ENCODE results near the gene PPARD. TPM values are rescaled to one million over a fixed set of nuclear protein-coding genes. Genes with fewer than 3 reads are reported as not detected.

PPARD gene
- total RNA-seq, 1 donor from 2014 or later, result 26.3 TPM

GRCh38 chr6:35452183-35453090 is 110.1 kb downstream of the PPARD start, which contains the start of gene FANCE:
FANCE (plus strand) TSS chr6:35452338; CDS start chr6:35452546, 208 bp downstream.
- Mint-ChIP-seq H3K27me3 (ENCODE audit: low read depth) (no peaks in the 10 kb centered on the region), H3K4me3 (peak within 1 kb of the TSS; percentile 86), H3K27ac (ENCODE audit: unreplicated experiment) (no peak within 1 kb of the TSS), H3K9me3 (no peaks in the 10 kb centered on the region), H3K36me3 (ENCODE audit: low read depth) (peaks cover 9% of the 10 kb centered on the region), H3K4me1 (peaks cover 38% of the 10 kb centered on the region)
- peak; percentile 100 for DNase-seq (ENCODE audit: low read depth, low spot score)
- TF ChIP-seq CTCF (conservative IDR thresholded peaks at IDR 0.05), result no peak

GRCh38 chr6:35453236-35453635 is 110.9 kb downstream of the PPARD start:
- Mint-ChIP-seq H3K4me3 (peak overlapping the region; percentile 86), H3K27ac (ENCODE audit: unreplicated experiment) (no peak overlapping the region), H3K27me3 (ENCODE audit: low read depth) (no peaks in the 10 kb centered on the region), H3K36me3 (ENCODE audit: low read depth) (peaks cover 9% of the 10 kb centered on the region), H3K9me3 (no peaks in the 10 kb centered on the region), H3K4me1 (peaks cover 38% of the 10 kb centered on the region)
- DNase-seq (ENCODE audit: low read depth, low spot score), result no peak
- no peak for TF ChIP-seq CTCF (conservative IDR thresholded peaks at IDR 0.05)

GRCh38 chr6:35454391-35455110 is 112.2 kb downstream of the PPARD start:
- H3K27ac Mint-ChIP-seq (ENCODE audit: unreplicated experiment), result peak overlapping the region; percentile 45
- TF ChIP-seq CTCF (conservative IDR thresholded peaks at IDR 0.05), result no peak
- no peak for DNase-seq (ENCODE audit: low read depth, low spot score)
- H3K9me3 Mint-ChIP-seq, result no peaks in the 10 kb centered on the region
- peak overlapping the region; percentile 86 for H3K4me3 Mint-ChIP-seq
- H3K27me3 Mint-ChIP-seq (ENCODE audit: low read depth), result no peaks in the 10 kb centered on the region
- H3K4me1 Mint-ChIP-seq, result peaks cover 38% of the 10 kb centered on the region
- H3K36me3 Mint-ChIP-seq (ENCODE audit: low read depth), result peaks cover 9% of the 10 kb centered on the region

- no peak overlapping the region for H3K27ac Mint-ChIP-seq (ENCODE audit: unreplicated experiment)
- H3K4me1 Mint-ChIP-seq, result peaks cover 26% of the 10 kb centered on the region
- TF ChIP-seq CTCF (conservative IDR thresholded peaks at IDR 0.05), result no peak
- H3K36me3 Mint-ChIP-seq (ENCODE audit: low read depth), result peaks cover 14% of the 10 kb centered on the region
- H3K27me3 Mint-ChIP-seq (ENCODE audit: low read depth), result no peaks in the 10 kb centered on the region
- no peaks in the 10 kb centered on the region for H3K9me3 Mint-ChIP-seq
- no peak for DNase-seq (ENCODE audit: low read depth, low spot score)
- H3K4me3 Mint-ChIP-seq, result peak overlapping the region; percentile 9
Measured at GRCh38 chr6:35457907-35458306, 115.5 kb downstream of the PPARD start.

GRCh38 chr6:35461270-35461669 is 118.9 kb downstream of the PPARD start:
- peak overlapping the region; percentile 11 for H3K4me3 Mint-ChIP-seq
- no peak for DNase-seq (ENCODE audit: low read depth, low spot score)
- no peaks in the 10 kb centered on the region for H3K4me1 Mint-ChIP-seq
- peaks cover 14% of the 10 kb centered on the region for H3K36me3 Mint-ChIP-seq (ENCODE audit: low read depth)
- H3K9me3 Mint-ChIP-seq, result no peaks in the 10 kb centered on the region
- H3K27ac Mint-ChIP-seq (ENCODE audit: unreplicated experiment), result no peak overlapping the region
- H3K27me3 Mint-ChIP-seq (ENCODE audit: low read depth), result no peaks in the 10 kb centered on the region
- no peak for TF ChIP-seq CTCF (conservative IDR thresholded peaks at IDR 0.05)
